PC-3 (cell line): ENCODE data around the gene C6orf118.

ENCODE experiments used
- CTCF ChIP-seq: fragments of 300-600 bp; sonication (generic); conservative IDR thresholded peaks from 2 replicates; pipeline ENCODE4 v1.5.1; 2017; ENCODE audit warnings: antibody characterized with exemption, low read depth, mild to moderate bottlenecking, low read length
- EZH2 ChIP-seq: fragments of 300-600 bp; sonication (generic); IDR thresholded peaks from one replicate; pipeline ENCODE4 v1.6.1; 2017; ENCODE audit warnings: antibody characterized with exemption, mild to moderate bottlenecking, low read length; ENCODE audit not compliant: unreplicated experiment

GRCh38 chr6:165308926-165309731 lies at the start of gene C6orf118:
- TF ChIP-seq CTCF = no peak
- no peak for TF ChIP-seq EZH2
